Bone marrow (tissue), 2 donors: ENCODE results near the gene BIN1.

ENCODE experiments used
- DNase-seq, 2 donors: peaks; one replicate each; lab custom pipeline; 2025; lab: John Stamatoyannopoulos, UW

Gene BIN1

GRCh38 chr2:126999106-126999756, 107.7 kb downstream of the BIN1 start:
- no peak for DNase-seq

GRCh38 chr2:126998486-126998885, 108.5 kb downstream of the BIN1 start:
- DNase-seq = no peak
